A549 (cell line): ENCODE measurements around the gene UMAD1. TPM values are rescaled to one million over a fixed set of nuclear protein-coding genes. Genes with fewer than 3 reads are reported as not detected.

Experiments used
- ATAC-seq, 2 experiments: fragments of 200-7000 bp in 1 of 2; fragments of >200 bp in 1 of 2; cut with Nextera tagmentation in 1 of 2; cut with Tn5 transposase in 1 of 2; 3 replicates each; pipeline versions ENCODE4 v1.8.0 to v1.9.1; 2018 to 2020; ENCODE audit warnings: mild to moderate bottlenecking in 1 of 2, moderate library complexity in 1 of 2
- CTCF ChIA-PET: fragments of 300-600 bp; sonication (Branson Sonifier 250); formaldehyde crosslinking; extraction: SDS; loops from one replicate; lab custom pipeline; 2021; ENCODE audit warnings: antibody characterized with exemption, inconsistent platforms; lab: Yijun Ruan, JAX
- POLR2A ChIA-PET: fragments of 350-600 bp; formaldehyde crosslinking; extraction: SDS; loops from one replicate; lab custom pipeline; 2021; ENCODE audit warnings: antibody characterized with exemption, inconsistent platforms; lab: Yijun Ruan, JAX
- DNase-seq, 2 experiments: peaks; one replicate each; pipeline versions ENCODE4 v3.0.0 to v3.0.0-alpha.2; 2011 to 2016; ENCODE audit warnings: low read depth in 1 of 2, low spot score in 1 of 2
- FAIRE-seq: peaks from 2 replicates; lab custom pipeline; 2011; peaks lifted over from hg19 to GRCh38; lab: Jason Lieb, UNC
- H3K27ac ChIP-seq, 2 experiments: fragments of >200 bp; sonication (Bioruptor Twin); formaldehyde crosslinking; 3 replicates each; pipeline ENCODE4 v1.5.1; 2016 to 2017
- H3K4me1 ChIP-seq: fragments of >200 bp; sonication (Bioruptor Twin); formaldehyde crosslinking; 3 replicates; pipeline ENCODE4 v1.6.1; 2016
- H3K4me2 ChIP-seq: fragments of >200 bp; sonication (Bioruptor Twin); formaldehyde crosslinking; 3 replicates; pipeline ENCODE4 v1.6.1; 2016
- H3K4me3 ChIP-seq: fragments of >200 bp; sonication (Bioruptor Twin); formaldehyde crosslinking; 3 replicates; pipeline ENCODE4 v1.5.1; 2016
- H3K9me3 ChIP-seq: fragments of >200 bp; sonication (Bioruptor Twin); formaldehyde crosslinking; 3 replicates; pipeline ENCODE4 v1.6.1; 2016
- ATOH8 ChIP-seq: fragments of 250-450 bp; sonication (Bioruptor Pico); IDR thresholded peaks from 2 replicates; pipeline ENCODE4 v1.5.0; 2020; ENCODE audit warnings: low read depth, mild to moderate bottlenecking, moderate library complexity
- EHF ChIP-seq: fragments of 250-450 bp; sonication (Bioruptor Pico); IDR thresholded peaks from 2 replicates; pipeline ENCODE4 v1.5.0; 2020; ENCODE audit warnings: mild to moderate bottlenecking
- EHMT2 ChIP-seq: fragments of 200-600 bp; sonication (generic); IDR thresholded peaks from 2 replicates; pipeline ENCODE4 v1.6.1; 2016; ENCODE audit warnings: antibody characterized with exemption, low read depth, mild to moderate bottlenecking, moderate library complexity
- ESRRA ChIP-seq: fragments of 150-350 bp; IDR thresholded peaks from 2 replicates; pipeline ENCODE4 v1.6.1; 2014; ENCODE audit warnings: mild to moderate bottlenecking, low read length, borderline replicate concordance
- FOSB ChIP-seq: fragments of 250-450 bp; sonication (Bioruptor Pico); IDR thresholded peaks from 2 replicates; pipeline ENCODE4 v1.5.0; 2020; ENCODE audit warnings: mild to moderate bottlenecking, moderate library complexity
- FOXS1 ChIP-seq: fragments of 250-450 bp; sonication (Bioruptor Pico); IDR thresholded peaks from 2 replicates; pipeline ENCODE4 v1.5.0; 2020; ENCODE audit warnings: mild to moderate bottlenecking, moderate library complexity
- HES2 ChIP-seq: fragments of >200 bp; sonication (Bioruptor Twin); formaldehyde crosslinking; IDR thresholded peaks from 2 replicates; pipeline ENCODE4 v1.6.1; 2016
- JUNB ChIP-seq: fragments of >200 bp; sonication (Bioruptor Twin); formaldehyde crosslinking; IDR thresholded peaks from 2 replicates; pipeline ENCODE4 v1.6.1; 2016
- KDM5A ChIP-seq: fragments of 200-600 bp; sonication (generic); IDR thresholded peaks from 2 replicates; pipeline ENCODE4 v1.6.1; 2016; ENCODE audit warnings: antibody characterized with exemption, mild to moderate bottlenecking
- POLR2A ChIP-seq: IDR thresholded peaks from 2 replicates; pipeline ENCODE4 v1.6.1; 2012; ENCODE audit warnings: mild to moderate bottlenecking, low read length
- RAD21 ChIP-seq, 2 experiments: fragments of >200 bp in 1 of 2; sonication (Bioruptor Twin) in 1 of 2; formaldehyde crosslinking in 1 of 2; IDR thresholded peaks in 1 of 2; conservative IDR thresholded peaks in 1 of 2; 2 replicates in 1 of 2; 3 replicates in 1 of 2; pipeline ENCODE4 v1.6.1; 2012 to 2018; ENCODE audit warnings: inconsistent platforms in 1 of 2
- RARB ChIP-seq: fragments of 250-450 bp; sonication (Bioruptor Pico); IDR thresholded peaks from 2 replicates; pipeline ENCODE4 v1.8.0; 2021; ENCODE audit warnings: mild to moderate bottlenecking, moderate library complexity
- RNF2 ChIP-seq: fragments of 200-600 bp; sonication (generic); IDR thresholded peaks from 2 replicates; pipeline ENCODE4 v1.6.1; 2016; ENCODE audit warnings: low read depth, mild to moderate bottlenecking, antibody characterized with exemption, moderate library complexity, borderline replicate concordance
- TP53 ChIP-seq: fragments of 250-450 bp; sonication (Bioruptor Pico); IDR thresholded peaks from 2 replicates; pipeline ENCODE4 v1.5.0; 2021; ENCODE audit warnings: mild to moderate bottlenecking, moderate library complexity
- USF2 ChIP-seq: fragments of 450-650 bp; IDR thresholded peaks from 2 replicates; pipeline ENCODE4 v1.6.1; 2014; ENCODE audit warnings: antibody characterized with exemption
- ZSCAN20 ChIP-seq: fragments of 250-450 bp; sonication (Bioruptor Pico); IDR thresholded peaks from 2 replicates; pipeline ENCODE4 v1.8.0; 2022; ENCODE audit warnings: mild to moderate bottlenecking, moderate library complexity
- WGBS: methylation state at CpG from one replicate; pipeline ENCODE4 v1.1.6; 2017; ENCODE audit errors: missing lambda C conversion rate; 5-methylcytosine and 5-hydroxymethylcytosine counted together
- polyA plus RNA-seq, 4 experiments: library from polyadenylated mRNA; depleted of rRNA in 3 of 4; stranded (reverse); fragments of >200 nt; fragmentation: RNase III in 1 of 4; extraction: RNeasy Plus Mini Kit Qiagen cat#74134 plus additional on column Dnase treatment in 1 of 4; gene quantifications; 2 replicates in 3 of 4; 3 replicates in 1 of 4; pipeline ENCODE4 v1.2.3, GENCODE V29; 2011 to 2017
- TF ChIP-seq, protein P1 (sequence below): fragments of 150-350 bp; IDR thresholded peaks from 2 replicates; pipeline ENCODE4 v1.6.1; 2014; ENCODE audit warnings: low read depth, mild to moderate bottlenecking, low read length
- TF ChIP-seq, protein P2 (sequence below): fragments of 200-600 bp; sonication (generic); IDR thresholded peaks from 2 replicates; pipeline ENCODE4 v1.6.1; 2016; ENCODE audit warnings: antibody characterized with exemption, mild to moderate bottlenecking, moderate library complexity

The UMAD1 gene
- polyA plus RNA-seq, 2 of the 4 experiments (the other 2 are of a cell fraction) = 21.4 to 46.4 TPM

GRCh38 chr7:7667187-7667586, 26.6 kb downstream of the UMAD1 start:
- WGBS = 93% methylated on average over 2 of the region's 2 CpGs
- FAIRE-seq (no peak), DNase-seq (no peak), ATAC-seq (no peak)
- no peak overlapping the region for H3K4me2 ChIP-seq
- no peak overlapping the region for H3K27ac ChIP-seq
- H3K9me3 ChIP-seq = no peaks in the 10 kb centered on the region
- H3K4me1 ChIP-seq = no peaks in the 10 kb centered on the region
- H3K4me3 ChIP-seq = no peak overlapping the region
- TF ChIP-seq HES2 (no peak), USF2 (no peak)
- ChIA-PET POLR2A (no interaction called here), CTCF (interaction anchor here (0.7 to 2.0 kb wide), 6 partner anchors 14 to 564 kb away, joined by 3 to 7 read pairs (median 4); no protein-coding TSS in a partner anchor)

DNA sequence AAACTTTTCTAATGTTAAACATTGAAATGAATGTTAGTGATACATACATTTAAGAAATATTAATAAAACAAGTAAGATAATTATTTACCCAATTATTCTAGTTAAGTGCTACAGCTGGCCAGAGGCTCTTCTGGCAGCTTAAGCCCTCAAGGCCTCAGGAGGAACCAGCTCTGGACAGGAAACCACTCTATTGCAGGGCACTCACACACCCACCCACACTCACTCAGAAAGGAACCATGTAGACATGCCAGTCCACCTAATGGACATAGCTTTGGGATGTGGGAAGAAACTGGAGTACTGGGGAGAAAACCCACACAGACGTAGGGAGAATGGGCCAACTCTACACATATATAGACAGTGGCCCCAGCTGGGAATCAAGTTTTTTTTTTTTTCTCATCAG, 28.2 kb downstream of the UMAD1 start:
- WGBS = 94% methylated on average over 1 of the region's 1 CpG
- Histone ChIP-seq H3K9me3 (no peaks in the 10 kb centered on the region), H3K4me3 (no peak overlapping the region), H3K27ac (no peak overlapping the region), H3K4me1 (no peaks in the 10 kb centered on the region), H3K4me2 (no peak overlapping the region)
- DNase-seq (no peak), ATAC-seq (no peak), FAIRE-seq (no peak)
- TF ChIP-seq HES2 (no peak), ZSCAN20 (CRISPR knock-in tag) (no peak), FOSB (CRISPR knock-in tag) (no peak), EHF (CRISPR knock-in tag) (no peak), POLR2A (no peak), KDM5A (no peak), FOXS1 (CRISPR knock-in tag) (no peak), ESRRA (no peak), EHMT2 (no peak), TP53 (CRISPR knock-in tag) (no peak)
- TF ChIP-seq, protein P1, sequence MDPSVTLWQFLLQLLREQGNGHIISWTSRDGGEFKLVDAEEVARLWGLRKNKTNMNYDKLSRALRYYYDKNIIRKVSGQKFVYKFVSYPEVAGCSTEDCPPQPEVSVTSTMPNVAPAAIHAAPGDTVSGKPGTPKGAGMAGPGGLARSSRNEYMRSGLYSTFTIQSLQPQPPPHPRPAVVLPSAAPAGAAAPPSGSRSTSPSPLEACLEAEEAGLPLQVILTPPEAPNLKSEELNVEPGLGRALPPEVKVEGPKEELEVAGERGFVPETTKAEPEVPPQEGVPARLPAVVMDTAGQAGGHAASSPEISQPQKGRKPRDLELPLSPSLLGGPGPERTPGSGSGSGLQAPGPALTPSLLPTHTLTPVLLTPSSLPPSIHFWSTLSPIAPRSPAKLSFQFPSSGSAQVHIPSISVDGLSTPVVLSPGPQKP = no peak
- ChIA-PET POLR2A (no interaction called here), CTCF (interaction anchor here (1.0 to 1.5 kb wide), 2 partner anchors 92 to 521 kb away, joined by 3 read pairs; no protein-coding TSS in a partner anchor)

DNA sequence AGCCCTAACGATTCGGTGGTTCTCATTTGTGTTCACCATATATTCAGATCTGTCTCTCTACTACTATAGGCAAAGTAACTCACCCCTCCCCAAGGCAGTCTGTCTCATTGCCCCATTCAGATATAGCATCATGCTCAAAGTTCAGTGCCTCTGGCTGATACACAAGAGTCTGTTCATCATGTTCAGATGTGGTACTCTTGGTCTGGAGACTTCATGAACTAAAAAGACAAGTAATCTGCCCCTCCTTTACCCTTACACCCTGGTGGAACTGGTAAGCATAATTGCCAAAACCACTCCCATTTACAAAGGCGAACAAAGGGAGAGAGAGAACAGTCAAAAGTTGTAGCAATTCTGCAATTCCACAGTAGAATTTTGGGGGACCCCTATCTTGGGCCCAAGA, 29.9 kb downstream of the UMAD1 start:
- TF ChIP-seq, protein P2, sequence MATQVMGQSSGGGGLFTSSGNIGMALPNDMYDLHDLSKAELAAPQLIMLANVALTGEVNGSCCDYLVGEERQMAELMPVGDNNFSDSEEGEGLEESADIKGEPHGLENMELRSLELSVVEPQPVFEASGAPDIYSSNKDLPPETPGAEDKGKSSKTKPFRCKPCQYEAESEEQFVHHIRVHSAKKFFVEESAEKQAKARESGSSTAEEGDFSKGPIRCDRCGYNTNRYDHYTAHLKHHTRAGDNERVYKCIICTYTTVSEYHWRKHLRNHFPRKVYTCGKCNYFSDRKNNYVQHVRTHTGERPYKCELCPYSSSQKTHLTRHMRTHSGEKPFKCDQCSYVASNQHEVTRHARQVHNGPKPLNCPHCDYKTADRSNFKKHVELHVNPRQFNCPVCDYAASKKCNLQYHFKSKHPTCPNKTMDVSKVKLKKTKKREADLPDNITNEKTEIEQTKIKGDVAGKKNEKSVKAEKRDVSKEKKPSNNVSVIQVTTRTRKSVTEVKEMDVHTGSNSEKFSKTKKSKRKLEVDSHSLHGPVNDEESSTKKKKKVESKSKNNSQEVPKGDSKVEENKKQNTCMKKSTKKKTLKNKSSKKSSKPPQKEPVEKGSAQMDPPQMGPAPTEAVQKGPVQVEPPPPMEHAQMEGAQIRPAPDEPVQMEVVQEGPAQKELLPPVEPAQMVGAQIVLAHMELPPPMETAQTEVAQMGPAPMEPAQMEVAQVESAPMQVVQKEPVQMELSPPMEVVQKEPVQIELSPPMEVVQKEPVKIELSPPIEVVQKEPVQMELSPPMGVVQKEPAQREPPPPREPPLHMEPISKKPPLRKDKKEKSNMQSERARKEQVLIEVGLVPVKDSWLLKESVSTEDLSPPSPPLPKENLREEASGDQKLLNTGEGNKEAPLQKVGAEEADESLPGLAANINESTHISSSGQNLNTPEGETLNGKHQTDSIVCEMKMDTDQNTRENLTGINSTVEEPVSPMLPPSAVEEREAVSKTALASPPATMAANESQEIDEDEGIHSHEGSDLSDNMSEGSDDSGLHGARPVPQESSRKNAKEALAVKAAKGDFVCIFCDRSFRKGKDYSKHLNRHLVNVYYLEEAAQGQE = no peak
- TF ChIP-seq RARB (CRISPR knock-in tag) (no peak), ATOH8 (CRISPR knock-in tag) (no peak), RAD21 (conservative IDR thresholded peaks at IDR 0.05 in 1 of 2, IDR thresholded peaks at IDR 0.05 in 1 of 2) (no peak), RNF2 (no peak), JUNB (no peak)
- DNase-seq (no peak), FAIRE-seq (no peak), ATAC-seq (no peak)
- WGBS = 95% methylated on average over 3 of the region's 3 CpGs
- ChIA-PET POLR2A (no interaction called here), CTCF (interaction anchor here (1.2 to 1.6 kb wide), 2 partner anchors 11 to 75 kb away, joined by 3 read pairs; no protein-coding TSS in a partner anchor)
- Histone ChIP-seq H3K4me2 (no peak overlapping the region), H3K4me3 (no peak overlapping the region), H3K9me3 (no peaks in the 10 kb centered on the region), H3K27ac (no peak overlapping the region), H3K4me1 (no peaks in the 10 kb centered on the region)
